Regular cardiac myocyte (primary cell): ENCODE measurements around the gene USP17L29. TPM values are rescaled to one million over a fixed set of nuclear protein-coding genes. Genes with fewer than 3 reads are reported as not detected.

Source experiments
- total RNA-seq: library from RNA; depleted of rRNA; stranded (reverse); fragments of >200 nt; gene quantifications from 2 replicates; pipeline ENCODE4 v1.2.3, GENCODE V29; 2014

The USP17L29 gene, protein sequence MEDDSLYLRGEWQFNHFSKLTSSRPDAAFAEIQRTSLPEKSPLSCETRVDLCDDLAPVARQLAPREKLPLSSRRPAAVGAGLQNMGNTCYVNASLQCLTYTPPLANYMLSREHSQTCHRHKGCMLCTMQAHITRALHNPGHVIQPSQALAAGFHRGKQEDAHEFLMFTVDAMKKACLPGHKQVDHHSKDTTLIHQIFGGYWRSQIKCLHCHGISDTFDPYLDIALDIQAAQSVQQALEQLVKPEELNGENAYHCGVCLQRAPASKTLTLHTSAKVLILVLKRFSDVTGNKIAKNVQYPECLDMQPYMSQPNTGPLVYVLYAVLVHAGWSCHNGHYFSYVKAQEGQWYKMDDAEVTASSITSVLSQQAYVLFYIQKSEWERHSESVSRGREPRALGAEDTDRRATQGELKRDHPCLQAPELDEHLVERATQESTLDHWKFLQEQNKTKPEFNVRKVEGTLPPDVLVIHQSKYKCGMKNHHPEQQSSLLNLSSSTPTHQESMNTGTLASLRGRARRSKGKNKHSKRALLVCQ
- total RNA-seq, result not detected in 2 replicates

DNA sequence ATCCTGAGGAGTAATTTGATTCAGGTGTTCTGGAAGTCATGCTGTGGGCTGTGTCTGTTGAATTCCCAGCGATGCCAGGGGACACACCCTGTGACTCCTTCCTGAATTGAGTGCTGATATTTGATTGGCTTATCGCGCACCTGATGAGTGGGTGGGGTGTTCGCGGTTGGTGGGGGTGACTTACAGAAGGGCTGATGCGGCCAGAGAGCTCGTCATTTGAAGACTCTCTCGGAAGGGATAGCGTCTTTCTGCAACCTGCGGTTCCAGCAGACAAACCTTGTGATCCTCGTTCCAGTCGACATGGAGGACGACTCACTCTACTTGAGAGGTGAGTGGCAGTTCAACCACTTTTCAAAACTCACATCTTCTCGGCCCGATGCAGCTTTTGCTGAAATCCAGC lies at the start of gene USP17L29:
Gene USP17L29, plus strand, starts transcription at position 301 of the 400 bp plus-strand sequence. Its CDS starts 0 bp downstream, at position 301.

DNA sequence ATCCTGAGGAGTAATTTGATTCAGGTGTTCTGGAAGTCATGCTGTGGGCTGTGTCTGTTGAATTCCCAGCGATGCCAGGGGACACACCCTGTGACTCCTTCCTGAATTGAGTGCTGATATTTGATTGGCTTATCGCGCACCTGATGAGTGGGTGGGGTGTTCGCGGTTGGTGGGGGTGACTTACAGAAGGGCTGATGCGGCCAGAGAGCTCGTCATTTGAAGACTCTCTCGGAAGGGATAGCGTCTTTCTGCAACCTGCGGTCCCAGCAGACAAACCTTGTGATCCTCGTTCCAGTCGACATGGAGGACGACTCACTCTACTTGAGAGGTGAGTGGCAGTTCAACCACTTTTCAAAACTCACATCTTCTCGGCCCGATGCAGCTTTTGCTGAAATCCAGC lies 28.6 kb upstream of the USP17L29 start, which contains the start of gene USP17L24:
Gene USP17L24, plus strand, starts transcription at position 301 of the 400 bp plus-strand sequence. Its CDS starts 0 bp downstream, at position 301.

DNA sequence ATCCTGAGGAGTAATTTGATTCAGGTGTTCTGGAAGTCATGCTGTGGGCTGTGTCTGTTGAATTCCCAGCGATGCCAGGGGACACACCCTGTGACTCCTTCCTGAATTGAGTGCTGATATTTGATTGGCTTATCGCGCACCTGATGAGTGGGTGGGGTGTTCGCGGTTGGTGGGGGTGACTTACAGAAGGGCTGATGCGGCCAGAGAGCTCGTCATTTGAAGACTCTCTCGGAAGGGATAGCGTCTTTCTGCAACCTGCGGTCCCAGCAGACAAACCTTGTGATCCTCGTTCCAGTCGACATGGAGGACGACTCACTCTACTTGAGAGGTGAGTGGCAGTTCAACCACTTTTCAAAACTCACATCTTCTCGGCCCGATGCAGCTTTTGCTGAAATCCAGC lies 23.8 kb upstream of the USP17L29 start, which contains the start of gene USP17L25:
Gene USP17L25, plus strand, starts transcription at position 301 of the 400 bp plus-strand sequence. Its CDS starts 0 bp downstream, at position 301.

DNA sequence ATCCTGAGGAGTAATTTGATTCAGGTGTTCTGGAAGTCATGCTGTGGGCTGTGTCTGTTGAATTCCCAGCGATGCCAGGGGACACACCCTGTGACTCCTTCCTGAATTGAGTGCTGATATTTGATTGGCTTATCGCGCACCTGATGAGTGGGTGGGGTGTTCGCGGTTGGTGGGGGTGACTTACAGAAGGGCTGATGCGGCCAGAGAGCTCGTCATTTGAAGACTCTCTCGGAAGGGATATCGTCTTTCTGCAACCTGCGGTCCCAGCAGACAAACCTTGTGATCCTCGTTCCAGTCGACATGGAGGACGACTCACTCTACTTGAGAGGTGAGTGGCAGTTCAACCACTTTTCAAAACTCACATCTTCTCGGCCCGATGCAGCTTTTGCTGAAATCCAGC lies 19.1 kb upstream of the USP17L29 start, which contains the start of gene USP17L26:
Gene USP17L26, plus strand, starts transcription at position 301 of the 400 bp plus-strand sequence. Its CDS starts 0 bp downstream, at position 301.

DNA sequence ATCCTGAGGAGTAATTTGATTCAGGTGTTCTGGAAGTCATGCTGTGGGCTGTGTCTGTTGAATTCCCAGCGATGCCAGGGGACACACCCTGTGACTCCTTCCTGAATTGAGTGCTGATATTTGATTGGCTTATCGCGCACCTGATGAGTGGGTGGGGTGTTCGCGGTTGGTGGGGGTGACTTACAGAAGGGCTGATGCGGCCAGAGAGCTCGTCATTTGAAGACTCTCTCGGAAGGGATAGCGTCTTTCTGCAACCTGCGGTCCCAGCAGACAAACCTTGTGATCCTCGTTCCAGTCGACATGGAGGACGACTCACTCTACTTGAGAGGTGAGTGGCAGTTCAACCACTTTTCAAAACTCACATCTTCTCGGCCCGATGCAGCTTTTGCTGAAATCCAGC lies 14.3 kb upstream of the USP17L29 start, which contains the start of gene USP17L5:
Gene USP17L5, plus strand, starts transcription at position 301 of the 400 bp plus-strand sequence. Its CDS starts 0 bp downstream, at position 301.

DNA sequence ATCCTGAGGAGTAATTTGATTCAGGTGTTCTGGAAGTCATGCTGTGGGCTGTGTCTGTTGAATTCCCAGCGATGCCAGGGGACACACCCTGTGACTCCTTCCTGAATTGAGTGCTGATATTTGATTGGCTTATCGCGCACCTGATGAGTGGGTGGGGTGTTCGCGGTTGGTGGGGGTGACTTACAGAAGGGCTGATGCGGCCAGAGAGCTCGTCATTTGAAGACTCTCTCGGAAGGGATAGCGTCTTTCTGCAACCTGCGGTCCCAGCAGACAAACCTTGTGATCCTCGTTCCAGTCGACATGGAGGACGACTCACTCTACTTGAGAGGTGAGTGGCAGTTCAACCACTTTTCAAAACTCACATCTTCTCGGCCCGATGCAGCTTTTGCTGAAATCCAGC lies 9.6 kb upstream of the USP17L29 start, which contains the start of gene USP17L27:
Gene USP17L27, plus strand, starts transcription at position 301 of the 400 bp plus-strand sequence. Its CDS starts 0 bp downstream, at position 301.

DNA sequence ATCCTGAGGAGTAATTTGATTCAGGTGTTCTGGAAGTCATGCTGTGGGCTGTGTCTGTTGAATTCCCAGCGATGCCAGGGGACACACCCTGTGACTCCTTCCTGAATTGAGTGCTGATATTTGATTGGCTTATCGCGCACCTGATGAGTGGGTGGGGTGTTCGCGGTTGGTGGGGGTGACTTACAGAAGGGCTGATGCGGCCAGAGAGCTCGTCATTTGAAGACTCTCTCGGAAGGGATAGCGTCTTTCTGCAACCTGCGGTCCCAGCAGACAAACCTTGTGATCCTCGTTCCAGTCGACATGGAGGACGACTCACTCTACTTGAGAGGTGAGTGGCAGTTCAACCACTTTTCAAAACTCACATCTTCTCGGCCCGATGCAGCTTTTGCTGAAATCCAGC lies 4.8 kb upstream of the USP17L29 start, which contains the start of gene USP17L28:
Gene USP17L28, plus strand, starts transcription at position 301 of the 400 bp plus-strand sequence. Its CDS starts 0 bp downstream, at position 301.

DNA sequence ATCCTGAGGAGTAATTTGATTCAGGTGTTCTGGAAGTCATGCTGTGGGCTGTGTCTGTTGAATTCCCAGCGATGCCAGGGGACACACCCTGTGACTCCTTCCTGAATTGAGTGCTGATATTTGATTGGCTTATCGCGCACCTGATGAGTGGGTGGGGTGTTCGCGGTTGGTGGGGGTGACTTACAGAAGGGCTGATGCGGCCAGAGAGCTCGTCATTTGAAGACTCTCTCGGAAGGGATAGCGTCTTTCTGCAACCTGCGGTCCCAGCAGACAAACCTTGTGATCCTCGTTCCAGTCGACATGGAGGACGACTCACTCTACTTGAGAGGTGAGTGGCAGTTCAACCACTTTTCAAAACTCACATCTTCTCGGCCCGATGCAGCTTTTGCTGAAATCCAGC lies 9.4 kb downstream of the USP17L29 start, which contains the start of gene USP17L30:
Gene USP17L30, plus strand, starts transcription at position 301 of the 400 bp plus-strand sequence. Its CDS starts 0 bp downstream, at position 301.

Other genes starting within 250 kb of the USP17L29 start
- gene FAM90A26, start 183.2 kb upstream of the USP17L29 start, total RNA-seq, result not detected in 2 replicates
- gene USP17L10, start 143.0 kb upstream of the USP17L29 start, total RNA-seq, result not detected in 2 replicates
- not detected in 2 replicates for gene USP17L11, start 138.2 kb upstream of the USP17L29 start, total RNA-seq
- not detected in 2 replicates for gene USP17L12, start 133.5 kb upstream of the USP17L29 start, total RNA-seq
- under 0.01 TPM in 1 of 2 replicates, not detected in the other for gene USP17L13, start 128.7 kb upstream of the USP17L29 start, total RNA-seq
- not detected in 2 replicates for gene USP17L15, start 119.3 kb upstream of the USP17L29 start, total RNA-seq
- under 0.01 TPM in 1 of 2 replicates, not detected in the other for gene USP17L17, start 109.8 kb upstream of the USP17L29 start, total RNA-seq
- not detected in 2 replicates for gene USP17L18, start 105.0 kb upstream of the USP17L29 start, total RNA-seq
- gene USP17L19, start 100.3 kb upstream of the USP17L29 start, total RNA-seq, result not detected in 2 replicates
- gene USP17L20, start 95.5 kb upstream of the USP17L29 start, total RNA-seq, result not detected in 2 replicates
- gene USP17L21, start 90.8 kb upstream of the USP17L29 start, total RNA-seq, result not detected in 2 replicates
- gene USP17L22, start 86.0 kb upstream of the USP17L29 start, total RNA-seq, result not detected in 2 replicates
- not detected in 2 replicates for gene USP17L24, start 28.5 kb upstream of the USP17L29 start, total RNA-seq
- not detected in 2 replicates for gene USP17L25, start 23.7 kb upstream of the USP17L29 start, total RNA-seq
- gene USP17L26, start 19.0 kb upstream of the USP17L29 start, total RNA-seq, result not detected in 2 replicates
- gene USP17L5, start 14.2 kb upstream of the USP17L29 start, total RNA-seq, result not detected in 2 replicates
- gene USP17L27, start 9.5 kb upstream of the USP17L29 start, total RNA-seq, result not detected in 2 replicates
- not detected in 2 replicates for gene USP17L28, start 4.7 kb upstream of the USP17L29 start, total RNA-seq
- gene USP17L30, start 9.5 kb downstream of the USP17L29 start, total RNA-seq, result not detected in 2 replicates
- not detected in 2 replicates for gene DEFB131A, start 90.8 kb downstream of the USP17L29 start, total RNA-seq